Pancreas (tissue), 10 donors: ENCODE data around the gene TRIO. TPM values are rescaled to one million over a fixed set of nuclear protein-coding genes. Genes with fewer than 3 reads are reported as not detected.
A peak's percentile ranks its signal among the peaks of the same experiment; 100 is the strongest.

Experiments used
- ATAC-seq, 4 donors: fragments of 200-7000 bp; cut with Tn5 transposase; one replicate each; pipeline versions ENCODE4 v1.8.0 to v1.9.1; 2020; ENCODE audit warnings: mild to moderate bottlenecking in 4 of 4, moderate library complexity in 4 of 4
- DNase-seq, 6 donors: peaks; one replicate each; pipeline ENCODE4 v3.0.0-alpha.2; 2020
- FAIRE-seq: peaks from 2 replicates; lab custom pipeline; 2012; peaks lifted over from hg19 to GRCh38; lab: Jason Lieb, UNC
- H3K27ac ChIP-seq, 4 donors: fragments of 200-600 bp; sonication (generic); 1 replicate in 3 of 4; 2 replicates in 1 of 4; pipeline versions ENCODE4 v1.5.0 to v1.8.0; 2020
- H3K27me3 ChIP-seq, 4 donors: fragments of 200-600 bp; one replicate each; pipeline ENCODE4 v1.8.0; 2021
- H3K36me3 ChIP-seq, 3 donors: fragments of 200-600 bp; sonication (generic) in 1 of 3; one replicate each; pipeline versions ENCODE4 v1.5.0 to v1.8.0; 2020 to 2021
- H3K4me1 ChIP-seq, 3 donors: fragments of 200-600 bp; one replicate each; pipeline ENCODE4 v1.8.0; 2021
- H3K4me3 ChIP-seq, 4 donors: fragments of 200-600 bp; sonication (generic) in 2 of 4; one replicate each; pipeline versions ENCODE4 v1.5.0 to v1.8.0; 2020 to 2021
- H3K9me3 ChIP-seq, 4 donors: fragments of 200-600 bp; one replicate each; pipeline ENCODE4 v1.8.0; 2021
- WGBS, 2 donors: extraction: QIAGEN DNeasy Blood & Tissue Kit; methylation state at CpG; one replicate each; pipeline ENCODE4 v1.1.7; 2013; 5-methylcytosine and 5-hydroxymethylcytosine counted together
- intact Hi-C, 3 donors: fragments of 100-400 bp; cut with DNase I; formaldehyde crosslinking; loops; one replicate each; pipeline versions ENCODE4 v1.11.1 to v1.14.2; 2022
- polyA plus RNA-seq, 2 donors: library from polyadenylated mRNA; stranded (reverse); fragments of 200-250 nt; gene quantifications; one replicate each; pipeline ENCODE4 v1.2.3, GENCODE V29; 2013
- total RNA-seq, 6 donors: library from RNA; stranded (reverse); fragmentation: NEBNext Ultra II Directional in 4 of 6; extraction: Animal tissue kit (Norgen Biotek cat#: 25700) in 4 of 6; gene quantifications; one replicate each; pipeline versions ENCODE4 v1.2.1 to v1.2.4, GENCODE V29; 2021 to 2023
- TF ChIP-seq, protein P1 (sequence below), 4 donors: fragments of 200-600 bp; sonication (generic) in 3 of 4; IDR thresholded peaks; one replicate each; pipeline versions ENCODE4 v1.5.0 to v1.8.0; 2021; ENCODE audit warnings: antibody characterized with exemption in 4 of 4
- donor health status: healthy with polysubstance abuse.
- donor health status: DM: no; HTN: no; CAD: no; lungs with moderate emphysema.
- donor health status: DM: no; HTN: no; CAD: no.
- donor health status: control.
- donor health status: control.
- donor health status: Bipolar disorder and iron deficiency.
- donor health status: DM: yes; HTN: yes; CAD: no.
- donor health status: DM: no; HTN: no; CAD: no.
- donor health status: DM: no; HTN: no; CAD: no.
- donor health status: DM: yes; HTN: yes; CAD: no.

Gene TRIO
- total and polyA plus RNA-seq, 8 donors = 27.3 to 82.5 (median 38.3) TPM

DNA sequence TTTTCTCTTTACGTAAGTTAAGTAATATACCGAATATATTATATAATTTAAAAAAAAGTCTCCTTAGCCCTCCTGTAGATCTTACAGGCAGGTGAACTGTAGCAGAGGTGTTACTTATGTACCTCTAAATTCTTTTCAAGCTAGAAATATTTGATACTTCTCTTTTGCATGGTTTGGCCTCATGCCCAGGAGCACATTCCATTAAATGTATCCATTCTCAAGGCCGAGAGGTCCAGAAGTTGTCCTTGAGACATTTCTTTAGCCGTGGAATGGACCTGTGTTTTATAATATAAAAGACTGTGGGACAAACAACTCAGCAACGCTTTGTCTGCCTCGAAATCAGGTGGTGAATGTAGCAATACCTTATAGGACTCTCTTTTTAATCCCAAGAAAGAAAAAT, 184.5 kb downstream of the TRIO start:
- no peak for FAIRE-seq
- 70 to 75% methylated on average over 6 of the region's 6 CpGs for WGBS, 2 donors
- H3K4me1 ChIP-seq = no peaks in the 10 kb centered on the region
- H3K4me3 ChIP-seq = no peak overlapping the region
- TF ChIP-seq, protein P1, sequence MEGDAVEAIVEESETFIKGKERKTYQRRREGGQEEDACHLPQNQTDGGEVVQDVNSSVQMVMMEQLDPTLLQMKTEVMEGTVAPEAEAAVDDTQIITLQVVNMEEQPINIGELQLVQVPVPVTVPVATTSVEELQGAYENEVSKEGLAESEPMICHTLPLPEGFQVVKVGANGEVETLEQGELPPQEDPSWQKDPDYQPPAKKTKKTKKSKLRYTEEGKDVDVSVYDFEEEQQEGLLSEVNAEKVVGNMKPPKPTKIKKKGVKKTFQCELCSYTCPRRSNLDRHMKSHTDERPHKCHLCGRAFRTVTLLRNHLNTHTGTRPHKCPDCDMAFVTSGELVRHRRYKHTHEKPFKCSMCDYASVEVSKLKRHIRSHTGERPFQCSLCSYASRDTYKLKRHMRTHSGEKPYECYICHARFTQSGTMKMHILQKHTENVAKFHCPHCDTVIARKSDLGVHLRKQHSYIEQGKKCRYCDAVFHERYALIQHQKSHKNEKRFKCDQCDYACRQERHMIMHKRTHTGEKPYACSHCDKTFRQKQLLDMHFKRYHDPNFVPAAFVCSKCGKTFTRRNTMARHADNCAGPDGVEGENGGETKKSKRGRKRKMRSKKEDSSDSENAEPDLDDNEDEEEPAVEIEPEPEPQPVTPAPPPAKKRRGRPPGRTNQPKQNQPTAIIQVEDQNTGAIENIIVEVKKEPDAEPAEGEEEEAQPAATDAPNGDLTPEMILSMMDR (IDR thresholded peaks at IDR 0.05) = no peak
- no peak overlapping the region for H3K27ac ChIP-seq
- peaks cover 0 to 4% (median 0%) of the 10 kb centered on the region in 3 donors for H3K36me3 ChIP-seq
- intact Hi-C loops = no loop called here
- DNase-seq = no peak
- H3K27me3 ChIP-seq = no peaks in the 10 kb centered on the region
- no peaks in the 10 kb centered on the region for H3K9me3 ChIP-seq
- no peak for ATAC-seq

DNA sequence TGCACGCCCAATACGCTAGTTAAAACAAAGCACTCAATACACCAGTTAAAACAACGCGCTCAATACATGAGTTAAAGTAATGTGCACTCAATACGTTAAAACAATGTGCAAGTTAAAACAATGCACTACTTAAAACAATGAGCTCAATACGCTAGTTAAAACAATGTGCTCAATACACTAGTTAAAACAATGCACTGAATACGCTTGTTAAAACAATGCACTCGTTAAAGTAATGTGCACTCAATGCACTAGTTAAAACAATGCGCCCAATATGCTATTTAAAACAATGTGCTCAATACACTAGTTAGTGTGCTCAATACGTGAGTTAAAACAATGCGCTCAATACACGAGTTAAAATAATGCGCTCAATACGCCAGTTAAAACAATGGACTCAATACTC, 185.0 kb downstream of the TRIO start:
- no peaks in the 10 kb centered on the region for H3K27me3 ChIP-seq
- DNase-seq (no peak), ATAC-seq (no peak), FAIRE-seq (no peak)
- no peaks in the 10 kb centered on the region for H3K9me3 ChIP-seq
- TF ChIP-seq, protein P1 (IDR thresholded peaks at IDR 0.05) = no peak
- no peak overlapping the region for H3K27ac ChIP-seq
- WGBS, 2 donors = 96% methylated on average over 14 of the region's 14 CpGs
- intact Hi-C loops = no loop called here
- H3K36me3 ChIP-seq = peaks cover 0 to 4% (median 0%) of the 10 kb centered on the region in 3 donors
- no peak overlapping the region for H3K4me3 ChIP-seq
- no peaks in the 10 kb centered on the region for H3K4me1 ChIP-seq

DNA sequence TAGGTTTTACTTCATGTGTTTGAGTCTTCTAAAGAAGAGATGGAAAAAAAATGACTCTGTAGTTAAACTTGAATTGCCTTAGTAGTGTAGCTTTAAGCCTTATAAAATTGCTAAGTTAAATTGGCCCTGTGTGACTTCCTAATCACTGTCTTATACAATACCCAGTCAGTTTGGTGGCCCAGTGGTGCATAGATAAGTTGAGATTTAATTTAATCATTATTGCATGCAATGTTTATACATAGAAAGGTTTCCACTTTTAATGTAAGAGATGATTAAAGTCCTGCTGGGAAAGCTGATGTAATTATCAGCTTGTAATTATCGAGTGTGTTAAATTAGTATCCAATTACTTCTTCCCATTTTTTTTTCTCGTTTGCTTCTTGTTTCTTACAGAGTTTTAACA, 187.1 kb downstream of the TRIO start:
- no peak overlapping the region for H3K27ac ChIP-seq
- FAIRE-seq = no peak
- DNase-seq = no peak
- peaks cover 0 to 4% (median 0%) of the 10 kb centered on the region in 3 donors for H3K36me3 ChIP-seq
- intact Hi-C loops = no loop called here
- H3K27me3 ChIP-seq = no peaks in the 10 kb centered on the region
- 66 to 68% methylated on average over 2 of the region's 2 CpGs for WGBS, 2 donors
- no peaks in the 10 kb centered on the region for H3K4me1 ChIP-seq
- no peak overlapping the region for H3K4me3 ChIP-seq
- TF ChIP-seq, protein P1 (IDR thresholded peaks at IDR 0.05) = no peak
- no peaks in the 10 kb centered on the region for H3K9me3 ChIP-seq
- ATAC-seq = no peak

DNA sequence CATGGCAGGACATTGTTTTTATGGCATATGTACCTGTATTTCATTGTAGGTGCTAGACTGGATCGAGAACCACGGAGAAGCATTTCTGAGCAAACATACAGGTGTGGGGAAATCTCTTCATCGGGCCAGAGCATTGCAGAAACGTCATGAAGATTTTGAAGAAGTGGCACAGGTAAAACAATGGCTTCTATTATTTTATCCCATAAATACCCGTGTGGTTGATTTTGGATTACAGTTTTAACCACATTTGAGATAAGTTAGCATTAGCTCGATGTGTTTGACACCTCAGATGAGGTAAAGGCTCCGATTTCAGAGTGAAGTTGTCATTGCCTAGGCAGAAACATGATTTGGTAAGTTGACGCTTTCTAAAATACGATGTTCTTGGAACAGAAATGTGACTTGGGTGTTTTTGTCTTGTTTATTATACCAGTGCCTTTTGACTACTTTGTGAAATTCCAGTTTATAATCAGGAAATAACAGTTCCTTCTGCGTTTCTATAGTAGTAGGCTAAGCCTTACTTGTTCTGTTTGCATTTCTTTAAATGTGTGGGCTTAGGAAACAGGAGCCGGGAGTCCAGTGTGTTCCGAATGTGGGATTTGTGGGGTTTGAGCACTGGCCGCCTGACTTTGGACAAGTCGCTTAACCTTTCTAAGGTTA, 187.7 kb downstream of the TRIO start:
- peak in 2 of 4 donors; percentile 40 to 53 for ATAC-seq
- Histone ChIP-seq H3K27me3 (no peaks in the 10 kb centered on the region), H3K27ac (peak overlapping the region in 1 of 4 donors; percentile 16), H3K9me3 (no peaks in the 10 kb centered on the region), H3K4me3 (no peak overlapping the region), H3K4me1 (no peaks in the 10 kb centered on the region), H3K36me3 (peaks cover 0 to 4% (median 0%) of the 10 kb centered on the region in 3 donors)
- 65 to 66% methylated on average over 14 of the region's 14 CpGs for WGBS, 2 donors
- intact Hi-C loops = no loop called here
- TF ChIP-seq, protein P1 (IDR thresholded peaks at IDR 0.05) = no peak
- no peak for DNase-seq
- no peak for FAIRE-seq

DNA sequence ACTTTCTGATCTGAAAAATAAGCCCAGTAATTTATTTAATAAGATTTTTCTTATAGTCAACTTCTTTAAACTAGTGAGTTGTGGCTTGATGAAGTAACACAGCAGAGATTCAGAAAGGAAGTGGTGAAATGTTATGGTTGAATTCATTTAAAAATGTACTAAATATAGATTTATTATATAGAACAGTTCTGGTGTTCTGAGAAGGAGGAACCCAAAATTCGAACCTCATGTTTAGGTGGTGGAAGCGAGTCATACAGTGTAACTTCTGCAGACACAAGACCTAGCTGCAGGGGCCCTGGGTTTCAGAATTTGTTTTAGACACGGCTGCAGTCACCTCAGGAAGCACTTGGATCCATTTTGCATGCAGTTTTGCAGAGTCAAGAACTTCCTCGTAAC, 188.2 kb downstream of the TRIO start:
- Histone ChIP-seq H3K27me3 (no peaks in the 10 kb centered on the region), H3K4me1 (no peaks in the 10 kb centered on the region), H3K9me3 (no peaks in the 10 kb centered on the region), H3K36me3 (peaks cover 0 to 4% (median 0%) of the 10 kb centered on the region in 3 donors), H3K4me3 (no peak overlapping the region), H3K27ac (no peak overlapping the region)
- peak in 1 of 4 donors; percentile 55 for ATAC-seq
- DNase-seq = no peak
- WGBS, 2 donors = 79 to 86% methylated on average over 4 of the region's 4 CpGs
- intact Hi-C loops = no loop called here
- no peak for FAIRE-seq
- TF ChIP-seq, protein P1 (IDR thresholded peaks at IDR 0.05) = no peak
